Brain microvascular endothelial cell (primary cell): ENCODE measurements around the gene EEF1AKMT4.
A peak's percentile ranks its signal among the peaks of the same experiment; 100 is the strongest.

Experiments used
- DNase-seq: peaks from one replicate; pipeline ENCODE4 v3.0.0-alpha.2; 2020
- H3K27ac ChIP-seq: fragments of 250-450 bp; sonication (Bioruptor Pico); 2 replicates; pipeline ENCODE4 v1.5.1; 2020; ENCODE audit warnings: mild to moderate bottlenecking, moderate library complexity
- H3K27me3 ChIP-seq: fragments of 250-450 bp; sonication (Bioruptor Pico); replicated peaks from 2 replicates; pipeline ENCODE4 v1.5.1; 2020; ENCODE audit warnings: mild to moderate bottlenecking
- H3K36me3 ChIP-seq: fragments of 250-450 bp; sonication (Bioruptor Pico); replicated peaks from 2 replicates; pipeline ENCODE4 v1.5.1; 2020; ENCODE audit warnings: mild to moderate bottlenecking
- H3K4me3 ChIP-seq: 2 replicates; pipeline ENCODE4 v1.5.1; 2011; ENCODE audit warnings: low read depth, mild to moderate bottlenecking, control low read depth, low read length, moderate library complexity
- in situ Hi-C: cut with HindIII; loops from 2 replicates; pipeline ENCODE4 v1.10.0; 2017; ENCODE audit warnings: low sequenced_read_pairs, low pct_ligation_motif_present
- TF ChIP-seq, protein P1 (sequence below): IDR thresholded peaks from 2 replicates; pipeline ENCODE4 v1.5.1; 2011; ENCODE audit warnings: low read depth, mild to moderate bottlenecking, moderate library complexity, low read length, control low read depth, inconsistent platforms; ENCODE audit errors: missing control alignments

The EEF1AKMT4 gene

DNA sequence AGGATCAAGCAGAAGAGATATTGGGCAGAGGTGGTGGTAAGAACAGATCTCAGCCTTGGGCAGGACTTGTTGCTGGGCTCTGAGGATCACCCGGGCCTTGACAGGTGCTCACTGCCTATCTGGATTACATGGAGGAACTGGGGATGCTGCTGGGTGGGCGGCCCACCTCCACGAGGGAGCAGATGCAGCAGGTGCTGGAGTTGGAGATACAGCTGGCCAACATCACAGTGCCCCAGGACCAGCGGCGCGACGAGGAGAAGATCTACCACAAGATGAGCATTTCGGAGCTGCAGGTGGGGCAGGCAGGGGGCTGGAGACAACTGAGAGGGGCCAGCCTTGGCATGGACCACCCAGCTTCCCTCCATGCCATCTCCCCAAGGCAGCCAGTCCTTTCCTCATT is 34.2 kb downstream of the EEF1AKMT4 start:
- in situ Hi-C loops = no loop called here
- Histone ChIP-seq H3K36me3 (no peaks in the 10 kb centered on the region), H3K4me3 (no peak overlapping the region), H3K27me3 (no peaks in the 10 kb centered on the region), H3K27ac (no peak overlapping the region)
- no peak for DNase-seq
- TF ChIP-seq, protein P1, sequence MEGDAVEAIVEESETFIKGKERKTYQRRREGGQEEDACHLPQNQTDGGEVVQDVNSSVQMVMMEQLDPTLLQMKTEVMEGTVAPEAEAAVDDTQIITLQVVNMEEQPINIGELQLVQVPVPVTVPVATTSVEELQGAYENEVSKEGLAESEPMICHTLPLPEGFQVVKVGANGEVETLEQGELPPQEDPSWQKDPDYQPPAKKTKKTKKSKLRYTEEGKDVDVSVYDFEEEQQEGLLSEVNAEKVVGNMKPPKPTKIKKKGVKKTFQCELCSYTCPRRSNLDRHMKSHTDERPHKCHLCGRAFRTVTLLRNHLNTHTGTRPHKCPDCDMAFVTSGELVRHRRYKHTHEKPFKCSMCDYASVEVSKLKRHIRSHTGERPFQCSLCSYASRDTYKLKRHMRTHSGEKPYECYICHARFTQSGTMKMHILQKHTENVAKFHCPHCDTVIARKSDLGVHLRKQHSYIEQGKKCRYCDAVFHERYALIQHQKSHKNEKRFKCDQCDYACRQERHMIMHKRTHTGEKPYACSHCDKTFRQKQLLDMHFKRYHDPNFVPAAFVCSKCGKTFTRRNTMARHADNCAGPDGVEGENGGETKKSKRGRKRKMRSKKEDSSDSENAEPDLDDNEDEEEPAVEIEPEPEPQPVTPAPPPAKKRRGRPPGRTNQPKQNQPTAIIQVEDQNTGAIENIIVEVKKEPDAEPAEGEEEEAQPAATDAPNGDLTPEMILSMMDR = no peak

DNA sequence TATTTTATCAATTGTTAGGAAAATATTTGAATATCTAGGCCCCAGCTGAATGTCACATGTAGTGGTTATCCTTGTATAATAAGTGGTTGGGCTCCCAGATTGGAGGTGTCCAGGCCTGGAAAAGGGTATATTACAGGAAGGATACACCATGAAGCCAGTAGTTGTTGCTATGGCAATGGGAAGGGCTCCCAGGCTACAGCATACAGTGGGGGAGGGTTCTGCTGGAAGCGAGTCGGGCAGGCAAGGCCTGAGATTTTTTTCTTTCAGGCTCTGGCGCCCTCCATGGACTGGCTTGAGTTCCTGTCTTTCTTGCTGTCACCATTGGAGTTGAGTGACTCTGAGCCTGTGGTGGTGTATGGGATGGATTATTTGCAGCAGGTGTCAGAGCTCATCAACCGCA is 35.2 kb downstream of the EEF1AKMT4 start:
- in situ Hi-C loops = no loop called here
- DNase-seq = peak; percentile 84
- TF ChIP-seq, protein P1 = peak; percentile 69
- H3K27ac ChIP-seq = no peak overlapping the region
- no peaks in the 10 kb centered on the region for H3K27me3 ChIP-seq
- no peaks in the 10 kb centered on the region for H3K36me3 ChIP-seq
- H3K4me3 ChIP-seq = no peak overlapping the region

DNA sequence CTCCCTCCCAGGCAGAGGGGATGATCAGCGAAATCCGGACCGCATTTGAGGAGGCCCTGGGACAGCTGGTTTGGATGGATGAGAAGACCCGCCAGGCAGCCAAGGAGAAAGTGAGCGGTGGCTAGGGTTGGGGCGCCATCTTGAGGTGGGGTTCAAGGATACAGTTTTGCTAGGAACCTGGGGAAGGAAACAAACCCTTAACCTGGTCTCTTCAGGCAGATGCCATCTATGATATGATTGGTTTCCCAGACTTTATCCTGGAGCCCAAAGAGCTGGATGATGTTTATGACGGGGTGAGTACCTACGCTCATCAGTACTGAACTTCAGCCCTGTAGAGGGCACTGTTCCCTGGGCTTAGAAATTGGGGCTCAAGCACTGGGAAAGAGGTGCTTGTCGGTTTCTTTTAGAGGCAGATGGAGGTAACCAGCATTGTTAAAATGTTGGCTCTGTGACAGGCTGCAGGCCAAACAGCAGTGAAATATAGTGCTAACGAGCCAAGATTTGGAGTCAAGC is 40.0 kb downstream of the EEF1AKMT4 start:
- in situ Hi-C loops = no loop called here
- Histone ChIP-seq H3K36me3 (no peaks in the 10 kb centered on the region), H3K27ac (no peak overlapping the region), H3K4me3 (no peak overlapping the region), H3K27me3 (no peaks in the 10 kb centered on the region)
- DNase-seq = peak; percentile 29
- TF ChIP-seq, protein P1 = peak; percentile 76

DNA sequence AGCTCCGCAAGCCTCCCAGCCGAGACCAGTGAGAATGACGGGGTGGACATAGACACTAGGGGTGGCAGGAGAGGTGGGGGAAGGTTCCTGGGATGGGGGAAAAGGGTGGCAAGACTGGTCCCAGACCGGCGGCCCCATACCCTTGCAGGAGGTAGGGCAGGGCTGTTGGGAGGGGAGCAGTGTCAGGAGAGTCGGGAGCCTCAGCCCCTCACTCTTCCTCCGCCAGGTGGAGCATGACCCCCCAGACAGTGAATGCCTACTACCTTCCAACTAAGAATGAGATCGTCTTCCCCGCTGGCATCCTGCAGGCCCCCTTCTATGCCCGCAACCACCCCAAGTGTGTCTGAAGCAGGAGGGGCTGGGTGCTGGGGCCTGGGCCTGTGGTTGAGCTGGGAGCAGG is 40.9 kb downstream of the EEF1AKMT4 start:
- TF ChIP-seq, protein P1 = no peak
- in situ Hi-C loops = no loop called here
- H3K27ac ChIP-seq = no peak overlapping the region
- DNase-seq = no peak
- no peaks in the 10 kb centered on the region for H3K36me3 ChIP-seq
- no peaks in the 10 kb centered on the region for H3K27me3 ChIP-seq
- H3K4me3 ChIP-seq = no peak overlapping the region

DNA sequence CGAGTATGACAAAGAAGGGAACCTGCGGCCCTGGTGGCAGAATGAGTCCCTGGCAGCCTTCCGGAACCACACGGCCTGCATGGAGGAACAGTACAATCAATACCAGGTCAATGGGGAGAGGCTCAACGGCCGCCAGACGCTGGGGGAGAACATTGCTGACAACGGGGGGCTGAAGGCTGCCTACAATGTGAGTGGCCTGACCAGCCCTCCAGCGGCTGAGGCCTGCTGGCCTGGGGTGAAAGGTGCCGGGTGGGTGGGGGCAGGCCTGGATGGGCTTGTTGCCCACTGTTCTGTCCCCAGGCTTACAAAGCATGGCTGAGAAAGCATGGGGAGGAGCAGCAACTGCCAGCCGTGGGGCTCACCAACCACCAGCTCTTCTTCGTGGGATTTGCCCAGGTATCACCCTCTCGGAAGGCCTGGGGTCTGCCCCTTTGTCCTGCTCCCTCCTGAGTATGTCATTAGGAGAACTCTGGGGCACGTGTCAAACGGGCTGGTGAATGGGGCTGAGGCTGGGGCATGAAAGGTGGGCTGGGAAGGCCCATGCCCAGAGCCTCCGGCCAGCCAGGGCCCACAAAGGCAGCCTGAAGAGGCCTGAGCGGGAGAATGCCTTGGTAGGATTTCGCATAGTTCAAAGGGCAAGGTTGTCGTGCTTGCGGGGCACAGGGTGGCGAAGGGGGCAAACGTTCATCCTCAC is 41.7 kb downstream of the EEF1AKMT4 start:
- DNase-seq = no peak
- Histone ChIP-seq H3K27me3 (no peaks in the 10 kb centered on the region), H3K4me3 (no peak overlapping the region), H3K36me3 (no peaks in the 10 kb centered on the region), H3K27ac (no peak overlapping the region)
- TF ChIP-seq, protein P1 = no peak
- in situ Hi-C loops = no loop called here
